Endodermal cell (in vitro differentiated cells): ENCODE measurements around the gene MARK3. TPM values are rescaled to one million over a fixed set of nuclear protein-coding genes. Genes with fewer than 3 reads are reported as not detected.

ENCODE experiments used
- DNase-seq: peaks from one replicate; pipeline ENCODE4 v3.0.0-alpha.2; 2017
- H3K27ac ChIP-seq: 2 replicates; pipeline ENCODE4 v1.5.1; 2013; ENCODE audit warnings: mild to moderate bottlenecking, low read depth, low read length, moderate library complexity
- H3K27me3 ChIP-seq: 2 replicates; pipeline ENCODE4 v1.6.1; 2013; ENCODE audit warnings: mild to moderate bottlenecking, low read length, moderate library complexity; ENCODE audit not compliant: insufficient read depth, control insufficient read depth, poor library complexity, severe bottlenecking
- H3K36me3 ChIP-seq: 2 replicates; pipeline ENCODE4 v1.7.0; 2013; ENCODE audit warnings: mild to moderate bottlenecking, low read length, moderate library complexity; ENCODE audit not compliant: control insufficient read depth, insufficient read depth
- H3K4me1 ChIP-seq: one replicate; pipeline ENCODE4 v1.7.0; 2013; ENCODE audit warnings: low read length; ENCODE audit not compliant: control insufficient read depth, insufficient read depth
- H3K4me3 ChIP-seq: 2 replicates; pipeline ENCODE4 v1.5.1; 2013; ENCODE audit warnings: mild to moderate bottlenecking, low read length, moderate library complexity
- H3K9ac ChIP-seq: 2 replicates; pipeline ENCODE4 v1.6.1; 2013; ENCODE audit warnings: mild to moderate bottlenecking, low read length, moderate library complexity; ENCODE audit not compliant: poor library complexity, severe bottlenecking; ENCODE audit errors: extremely low read depth
- H3K9me3 ChIP-seq: 2 replicates; pipeline ENCODE4 v1.6.1; 2013; ENCODE audit warnings: mild to moderate bottlenecking, low read length, moderate library complexity; ENCODE audit not compliant: control insufficient read depth
- H3K27ac Mint-ChIP-seq: 2 replicates; pipeline ENCODE4 v1.8.0; 2020; ENCODE audit warnings: mixed read lengths
- H3K27me3 Mint-ChIP-seq: 2 replicates; pipeline ENCODE4 v1.8.0; 2021; ENCODE audit warnings: mild to moderate bottlenecking, mixed read lengths; ENCODE audit not compliant: insufficient read depth
- H3K36me3 Mint-ChIP-seq: 2 replicates; pipeline ENCODE4 v1.8.0; 2020; ENCODE audit warnings: low read depth, mixed read lengths
- H3K4me1 Mint-ChIP-seq: 2 replicates; pipeline ENCODE4 v1.8.0; 2020; ENCODE audit warnings: mixed read lengths
- H3K4me3 Mint-ChIP-seq: 2 replicates; pipeline ENCODE4 v1.8.0; 2020; ENCODE audit warnings: mild to moderate bottlenecking, moderate library complexity, mixed read lengths
- H3K9me3 Mint-ChIP-seq: 2 replicates; pipeline ENCODE4 v1.8.0; 2020; ENCODE audit warnings: mild to moderate bottlenecking, mixed read lengths
- CTCF ChIP-seq: fragments of 200-600 bp; sonication (generic); conservative IDR thresholded peaks from 2 replicates; pipeline ENCODE4 v1.5.0; 2021; ENCODE audit warnings: antibody characterized with exemption, mild to moderate bottlenecking
- WGBS, 2 experiments: methylation state at CpG; one replicate each; pipeline versions ENCODE4 v1.1.5 to v1.1.7; 2013; ENCODE audit warnings: missing lambda C conversion rate in 2 of 2, mixed read lengths in 1 of 2; ENCODE audit not compliant: insufficient coverage in 1 of 2, insufficient read length in 1 of 2; 5-methylcytosine and 5-hydroxymethylcytosine counted together
- total RNA-seq, 2 donors: library from RNA; stranded (reverse); fragmentation: NEBNext Ultra II Directional in 1 of 2; extraction: Animal tissue kit (Norgen Biotek cat#: 25700) in 1 of 2; gene quantifications; 2 replicates in 1 of 2; 3 replicates in 1 of 2; pipeline ENCODE4 v1.2.1, GENCODE V29; 2021

Gene MARK3
- total RNA-seq, 2 donors from 2014 or later, result 95.8 to 106 TPM

- peaks cover 28% of the 10 kb centered on the region for H3K36me3 Mint-ChIP-seq
- no peaks in the 10 kb centered on the region for H3K9me3 Mint-ChIP-seq
- peaks cover 8% of the 10 kb centered on the region for H3K4me1 Mint-ChIP-seq
- H3K4me3 Mint-ChIP-seq, result no peak overlapping the region
- peak overlapping the region; percentile 53 for H3K27ac ChIP-seq
- H3K27ac Mint-ChIP-seq, result no peak overlapping the region
- peak; percentile 67 for DNase-seq
- WGBS, 2 experiments, result 67 to 75% methylated on average over 11 to 12 of the region's 12 CpGs
- peaks cover 29% of the 10 kb centered on the region for H3K36me3 ChIP-seq
- no peaks in the 10 kb centered on the region for H3K27me3 Mint-ChIP-seq
- H3K9ac ChIP-seq, result no peak overlapping the region
- no peaks in the 10 kb centered on the region for H3K9me3 ChIP-seq
- no peaks in the 10 kb centered on the region for H3K27me3 ChIP-seq
- H3K4me3 ChIP-seq, result no peak overlapping the region
- TF ChIP-seq CTCF, result no peak
- no peaks in the 10 kb centered on the region for H3K4me1 ChIP-seq
Observed at GRCh38 chr14:103347091-103347815, 38.0 kb upstream of the MARK3 start.

GRCh38 chr14:103348154-103348553 is 37.1 kb upstream of the MARK3 start:
- peaks cover 20% of the 10 kb centered on the region for H3K36me3 Mint-ChIP-seq
- DNase-seq, result no peak
- no peaks in the 10 kb centered on the region for H3K27me3 ChIP-seq
- TF ChIP-seq CTCF, result no peak
- peaks cover 20% of the 10 kb centered on the region for H3K36me3 ChIP-seq
- peaks cover 8% of the 10 kb centered on the region for H3K4me1 Mint-ChIP-seq
- 91 to 93% methylated on average over 4 to 5 of the region's 5 CpGs for WGBS, 2 experiments
- no peak overlapping the region for H3K27ac Mint-ChIP-seq
- H3K27ac ChIP-seq, result no peak overlapping the region
- no peaks in the 10 kb centered on the region for H3K9me3 ChIP-seq
- no peaks in the 10 kb centered on the region for H3K4me1 ChIP-seq
- H3K27me3 Mint-ChIP-seq, result no peaks in the 10 kb centered on the region
- no peak overlapping the region for H3K4me3 Mint-ChIP-seq
- no peak overlapping the region for H3K4me3 ChIP-seq
- H3K9ac ChIP-seq, result no peak overlapping the region
- H3K9me3 Mint-ChIP-seq, result no peaks in the 10 kb centered on the region

GRCh38 chr14:103349982-103350381 is 35.2 kb upstream of the MARK3 start:
- no peak overlapping the region for H3K4me3 Mint-ChIP-seq
- peaks cover 8% of the 10 kb centered on the region for H3K4me1 Mint-ChIP-seq
- no peaks in the 10 kb centered on the region for H3K9me3 Mint-ChIP-seq
- Histone ChIP-seq H3K9ac (no peak overlapping the region), H3K27me3 (no peaks in the 10 kb centered on the region), H3K36me3 (peaks cover 2% of the 10 kb centered on the region), H3K4me3 (no peak overlapping the region), H3K27ac (no peak overlapping the region), H3K4me1 (no peaks in the 10 kb centered on the region), H3K9me3 (no peaks in the 10 kb centered on the region)
- no peak for DNase-seq
- H3K27ac Mint-ChIP-seq, result no peak overlapping the region
- H3K36me3 Mint-ChIP-seq, result peaks cover 2% of the 10 kb centered on the region
- peaks cover 2% of the 10 kb centered on the region for H3K27me3 Mint-ChIP-seq
- no peak for TF ChIP-seq CTCF
- 92 to 96% methylated on average over 11 to 13 of the region's 13 CpGs for WGBS, 2 experiments
